GM12874 (cell line): ENCODE results near the gene GRIN1.

Experiments used
- CTCF ChIP-seq: IDR thresholded peaks from 2 replicates; pipeline ENCODE4 v1.5.1; 2011; ENCODE audit warnings: low read depth, mild to moderate bottlenecking, control low read depth, low read length, moderate library complexity; ENCODE audit not compliant: insufficient read depth

The GRIN1 gene

GRCh38 chr9:137126786-137127185 is 12.2 kb upstream of the GRIN1 start:
- TF ChIP-seq CTCF = no peak

- no peak for TF ChIP-seq CTCF
These were observed 11.4 kb upstream of the GRIN1 start for GRCh38 chr9:137127301-137128157.

- no peak for TF ChIP-seq CTCF
These were observed 10.6 kb upstream of the GRIN1 start for GRCh38 chr9:137128158-137128861.

- TF ChIP-seq CTCF = no peak
These were observed 10.0 kb upstream of the GRIN1 start for GRCh38 chr9:137128862-137129455.

GRCh38 chr9:137129456-137130175 is 9.3 kb upstream of the GRIN1 start:
- no peak for TF ChIP-seq CTCF

- no peak for TF ChIP-seq CTCF
These were observed 8.7 kb upstream of the GRIN1 start for GRCh38 chr9:137130176-137130755.

GRCh38 chr9:137134191-137134590 is 4.8 kb upstream of the GRIN1 start:
- TF ChIP-seq CTCF = no peak
